ENCODE results near the gene PI4KB.

Gene PI4KB

GRCh38 chr1:151311011-151311410 lies 16.2 kb downstream of the PI4KB start:
- DNase-seq: no peak

- DNase-seq: no peak
Measured at GRCh38 chr1:151309811-151310323, 17.3 kb downstream of the PI4KB start.

- DNase-seq: no peak
Measured at GRCh38 chr1:151294742-151295462, 32.3 kb downstream of the PI4KB start.

- DNase-seq: no peak
Measured at GRCh38 chr1:151293093-151293492, 34.1 kb downstream of the PI4KB start.

- DNase-seq: no peak
Measured at GRCh38 chr1:151292207-151293030, 34.8 kb downstream of the PI4KB start.

GRCh38 chr1:151290709-151291303 lies 36.4 kb downstream of the PI4KB start:
- DNase-seq: no peak

GRCh38 chr1:151289991-151290708 lies 37.1 kb downstream of the PI4KB start:
- no peak for DNase-seq

GRCh38 chr1:151289080-151289935 lies 37.9 kb downstream of the PI4KB start:
- no peak for DNase-seq

- DNase-seq: no peak
Measured at GRCh38 chr1:151288502-151288901, 38.7 kb downstream of the PI4KB start.

- no peak for DNase-seq
Measured at GRCh38 chr1:151287767-151288500, 39.3 kb downstream of the PI4KB start.

GRCh38 chr1:151287341-151287699 lies 39.9 kb downstream of the PI4KB start:
- no peak for DNase-seq

GRCh38 chr1:151286619-151287340 lies 40.4 kb downstream of the PI4KB start:
- no peak for DNase-seq

- DNase-seq: no peak
Measured at GRCh38 chr1:151284013-151284577, 43.1 kb downstream of the PI4KB start.

- peak; percentile 20 for DNase-seq
Measured at GRCh38 chr1:151282883-151283725, 44.1 kb downstream of the PI4KB start.

- peak; percentile 99 for DNase-seq
Measured at GRCh38 chr1:151281969-151282882, 45.0 kb downstream of the PI4KB start, which contains the start of gene ZNF687. TSS of gene ZNF687 (plus strand) at chr1:151282299. CDS start at chr1:151286292, 3,993 bp downstream.

GRCh38 chr1:151281225-151281968 lies 45.8 kb downstream of the PI4KB start:
- DNase-seq: peak; percentile 97

GRCh38 chr1:151277249-151277648 lies 50.0 kb downstream of the PI4KB start:
- peak; percentile 20 for DNase-seq
